Adrenal gland (tissue), 12 donors: ENCODE measurements around the gene ASPG. TPM values are rescaled to one million over a fixed set of nuclear protein-coding genes. Genes with fewer than 3 reads are reported as not detected.

Experiments
- DNase-seq, 7 donors: peaks; one replicate each; pipeline ENCODE4 v3.0.0-alpha.2; 2019 to 2020
- H3K27ac ChIP-seq, 5 donors: fragments of 200-600 bp; sonication (generic) in 4 of 5; 1 replicate in 3 of 5; 2 replicates in 2 of 5; pipeline versions ENCODE4 v1.5.1 to v1.8.0; 2016 to 2020; ENCODE audit warnings: mild to moderate bottlenecking in 1 of 5
- H3K27me3 ChIP-seq: fragments of 200-600 bp; 2 replicates; pipeline ENCODE4 v1.8.0; 2021
- H3K36me3 ChIP-seq, 2 donors: fragments of 200-600 bp; replicated peaks in 1 of 2; 1 replicate in 1 of 2; 2 replicates in 1 of 2; pipeline versions ENCODE4 v1.5.1 to v1.8.0; 2018 to 2022
- H3K4me1 ChIP-seq, 2 donors: fragments of 200-600 bp; replicated peaks in 1 of 2; 1 replicate in 1 of 2; 2 replicates in 1 of 2; pipeline versions ENCODE4 v1.5.1 to v1.8.0; 2018 to 2021
- H3K4me3 ChIP-seq, 4 donors: fragments of 200-600 bp; sonication (generic) in 3 of 4; one replicate each; pipeline ENCODE4 v1.5.1; 2016 to 2018
- H3K9me3 ChIP-seq, 3 donors: fragments of 200-600 bp; sonication (generic) in 1 of 3; replicated peaks in 1 of 3; 1 replicate in 2 of 3; 2 replicates in 1 of 3; pipeline versions ENCODE4 v1.5.1 to v1.8.0; 2016 to 2021
- CTCF ChIP-seq, 6 experiments: fragments of 450-650 bp in 4 of 6; fragments of 200-600 bp in 2 of 6; sonication (generic) in 1 of 6; IDR thresholded peaks; 1 replicate in 5 of 6; 2 replicates in 1 of 6; pipeline versions ENCODE4 v1.5.1 to v1.8.0; 2016 to 2021; ENCODE audit warnings: antibody characterized with exemption in 6 of 6, mild to moderate bottlenecking in 2 of 6, moderate library complexity in 1 of 6
- POLR2A ChIP-seq, 2 donors: fragments of 450-650 bp; IDR thresholded peaks; one replicate each; pipeline ENCODE4 v1.6.1; 2017; ENCODE audit warnings: antibody characterized with exemption in 2 of 2, mild to moderate bottlenecking in 2 of 2, moderate library complexity in 1 of 2
- WGBS, 4 donors: extraction: QIAGEN DNeasy Blood & Tissue Kit in 2 of 4; methylation state at CpG; one replicate each; pipeline versions ENCODE4 v1.1.5 to v1.1.7; 2013 to 2017; 5-methylcytosine and 5-hydroxymethylcytosine counted together
- intact Hi-C, 2 donors: fragments of 100-400 bp; cut with DNase I; formaldehyde crosslinking; loops; one replicate each; pipeline versions ENCODE4 v1.14.1 to v1.15.0; 2022 to 2023
- polyA plus RNA-seq, 3 donors: library from polyadenylated mRNA; stranded (reverse); fragments of 200-250 nt in 2 of 3; fragments of 350-450 nt in 1 of 3; fragmentation: Illumina TruSeq in 1 of 3; extraction: RNeasy Lipid Tissue Mini Kit (QIAGEN cat#74804) in 1 of 3; gene quantifications; one replicate each; pipeline ENCODE4 v1.2.3, GENCODE V29; 2013 to 2014
- total RNA-seq, 9 donors: library from RNA; depleted of rRNA in 4 of 9; stranded (reverse); fragments of >200 nt in 4 of 9; fragments of 120-200 nt in 1 of 9; fragmentation: NEBNext Ultra II Directional in 1 of 9; extraction: Animal tissue kit (Norgen Biotek cat#: 25700) in 1 of 9; gene quantifications; one replicate each; pipeline versions ENCODE4 v1.1.0 to v1.2.4, GENCODE V29; 2013 to 2023
- donor health status: healthy with polysubstance abuse.
- donor health status: Bipolar disorder and iron deficiency.
- donor health status: DM: yes; HTN: yes; CAD: no.
- donor health status: DM: no; HTN: no; CAD: no.
- donor health status: DM: no; HTN: no; CAD: no.
- donor health status: DM: yes; HTN: yes; CAD: no.

ASPG gene
- total and polyA plus RNA-seq, 12 donors, result 0.07 to 9.1 (median 3.3) TPM

- TF ChIP-seq POLR2A (IDR thresholded peaks at IDR 0.05) (no peak), CTCF (IDR thresholded peaks at IDR 0.05) (no peak)
- Histone ChIP-seq H3K4me3 (no peak overlapping the region), H3K27me3 (no peaks in the 10 kb centered on the region), H3K9me3 (no peaks in the 10 kb centered on the region), H3K4me1 (no peaks in the 10 kb centered on the region), H3K27ac (peak overlapping the region in 1 of 5 donors; percentile 8), H3K36me3 (no peaks in the 10 kb centered on the region)
- no peak for DNase-seq
- whole genome bisulfite sequencing, 4 donors, result 80 to 93% (median 86%) methylated on average over 3 to 5 of the region's 5 CpGs
- intact Hi-C loops, result no loop called here
These were observed 70.6 kb downstream of the ASPG start for GRCh38 chr14:104156142-104156541.

GRCh38 chr14:104157016-104157928 is 71.8 kb downstream of the ASPG start:
- intact Hi-C loops, result no loop called here

GRCh38 chr14:104158827-104159798 is 73.6 kb downstream of the ASPG start:
- peak in 5 of 7 donors; percentile 40 to 92 (median 42) for DNase-seq
- H3K27ac ChIP-seq, result peak overlapping the region in 1 of 5 donors; percentile 17

More at GRCh38 chr14:104157016-104157928, 71.8 kb downstream of the ASPG start:
- H3K27me3 ChIP-seq, result no peaks in the 10 kb centered on the region
- peak overlapping the region in 1 of 5 donors; percentile 58 for H3K27ac ChIP-seq
- WGBS, 4 donors, result 79 to 90% (median 88%) methylated on average over 32 to 42 of the region's 42 CpGs
- no peaks in the 10 kb centered on the region for H3K36me3 ChIP-seq
- no peaks in the 10 kb centered on the region for H3K9me3 ChIP-seq
- no peaks in the 10 kb centered on the region for H3K4me1 ChIP-seq
- no peak overlapping the region for H3K4me3 ChIP-seq
- no peak for TF ChIP-seq POLR2A (IDR thresholded peaks at IDR 0.05)
- no peak for TF ChIP-seq CTCF (IDR thresholded peaks at IDR 0.05)
- DNase-seq, result no peak

More at GRCh38 chr14:104158827-104159798, 73.6 kb downstream of the ASPG start:
- no peak for TF ChIP-seq POLR2A (IDR thresholded peaks at IDR 0.05)
- no peak for TF ChIP-seq CTCF (IDR thresholded peaks at IDR 0.05)
- intact Hi-C loops, result no loop called here
- Histone ChIP-seq H3K4me1 (no peaks in the 10 kb centered on the region), H3K36me3 (no peaks in the 10 kb centered on the region), H3K27me3 (no peaks in the 10 kb centered on the region), H3K4me3 (no peak overlapping the region), H3K9me3 (no peaks in the 10 kb centered on the region)
- 36 to 68% (median 63%) methylated on average over 16 to 51 of the region's 51 CpGs for WGBS, 4 donors
